Smooth muscle cell of the brain vasculature (primary cell): ENCODE data around the gene ELN.
"Not testable (repeated sequence)": the region's sequence is repeated elsewhere in the genome, so short reads cannot be mapped to it uniquely, and the experiment has no call there.

Experiments used
- DNase-seq: peaks from one replicate; pipeline ENCODE4 v3.0.0-alpha.2; 2012; ENCODE audit warnings: low read depth, low spot score

ELN gene

DNA sequence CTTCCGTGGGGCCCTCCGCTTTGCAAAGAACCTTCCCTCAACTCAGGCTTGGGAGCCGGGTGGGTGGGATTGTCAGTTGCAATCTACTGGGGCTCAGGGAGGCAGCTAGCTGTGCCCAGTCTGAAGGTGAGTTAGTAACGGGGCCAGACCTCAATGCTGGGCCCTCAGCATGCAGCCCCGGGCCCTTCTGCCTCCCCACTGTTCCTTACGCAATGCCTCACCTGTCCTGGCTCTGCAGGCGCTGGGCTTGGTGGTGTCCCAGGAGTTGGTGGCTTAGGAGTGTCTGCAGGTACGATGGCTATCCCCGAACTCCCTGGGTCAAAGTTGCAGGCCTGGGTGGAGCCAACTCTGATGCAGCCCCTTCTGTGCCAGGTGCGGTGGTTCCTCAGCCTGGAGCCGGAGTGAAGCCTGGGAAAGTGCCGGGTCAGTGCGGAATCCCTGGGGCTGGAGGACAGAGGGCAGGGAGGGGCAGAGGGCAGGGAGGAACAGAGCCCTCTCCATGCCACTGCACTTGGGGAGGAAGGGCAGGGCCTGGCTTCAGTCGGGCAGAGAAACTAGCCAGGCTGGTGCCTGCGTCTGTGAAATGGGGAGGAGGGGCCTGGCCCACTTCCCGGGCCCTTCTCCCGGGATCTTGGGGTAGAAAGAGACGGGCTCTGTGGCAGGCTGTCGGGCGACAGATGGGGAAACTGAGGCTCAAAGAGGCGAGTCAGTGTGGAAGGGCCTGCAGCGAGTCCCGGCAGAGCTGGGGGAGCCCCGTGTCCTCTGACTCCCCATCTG is 15.0 kb downstream of the ELN start:
- no peak for DNase-seq

DNA sequence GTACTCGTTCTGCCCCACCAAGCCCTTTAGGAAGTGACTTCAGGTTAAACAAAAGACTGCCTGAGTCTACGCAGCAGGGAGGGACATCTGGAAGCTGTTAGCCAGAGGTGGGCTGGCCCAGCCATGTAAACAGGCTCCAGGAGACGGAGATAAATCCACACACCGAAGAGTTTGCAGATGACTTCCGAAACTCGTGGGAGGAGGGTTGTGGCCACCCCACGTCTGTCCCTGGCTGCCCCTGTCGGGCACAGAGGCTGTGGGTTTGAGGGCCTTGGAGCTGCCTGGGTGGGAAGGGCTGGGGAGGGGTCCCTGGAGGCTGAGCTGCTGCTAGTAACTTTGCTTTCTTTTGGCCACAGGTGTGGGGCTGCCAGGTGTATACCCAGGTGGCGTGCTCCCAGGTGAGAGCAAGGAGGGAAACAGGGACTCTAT is 15.6 kb downstream of the ELN start:
- peak; percentile 74 for DNase-seq

DNA sequence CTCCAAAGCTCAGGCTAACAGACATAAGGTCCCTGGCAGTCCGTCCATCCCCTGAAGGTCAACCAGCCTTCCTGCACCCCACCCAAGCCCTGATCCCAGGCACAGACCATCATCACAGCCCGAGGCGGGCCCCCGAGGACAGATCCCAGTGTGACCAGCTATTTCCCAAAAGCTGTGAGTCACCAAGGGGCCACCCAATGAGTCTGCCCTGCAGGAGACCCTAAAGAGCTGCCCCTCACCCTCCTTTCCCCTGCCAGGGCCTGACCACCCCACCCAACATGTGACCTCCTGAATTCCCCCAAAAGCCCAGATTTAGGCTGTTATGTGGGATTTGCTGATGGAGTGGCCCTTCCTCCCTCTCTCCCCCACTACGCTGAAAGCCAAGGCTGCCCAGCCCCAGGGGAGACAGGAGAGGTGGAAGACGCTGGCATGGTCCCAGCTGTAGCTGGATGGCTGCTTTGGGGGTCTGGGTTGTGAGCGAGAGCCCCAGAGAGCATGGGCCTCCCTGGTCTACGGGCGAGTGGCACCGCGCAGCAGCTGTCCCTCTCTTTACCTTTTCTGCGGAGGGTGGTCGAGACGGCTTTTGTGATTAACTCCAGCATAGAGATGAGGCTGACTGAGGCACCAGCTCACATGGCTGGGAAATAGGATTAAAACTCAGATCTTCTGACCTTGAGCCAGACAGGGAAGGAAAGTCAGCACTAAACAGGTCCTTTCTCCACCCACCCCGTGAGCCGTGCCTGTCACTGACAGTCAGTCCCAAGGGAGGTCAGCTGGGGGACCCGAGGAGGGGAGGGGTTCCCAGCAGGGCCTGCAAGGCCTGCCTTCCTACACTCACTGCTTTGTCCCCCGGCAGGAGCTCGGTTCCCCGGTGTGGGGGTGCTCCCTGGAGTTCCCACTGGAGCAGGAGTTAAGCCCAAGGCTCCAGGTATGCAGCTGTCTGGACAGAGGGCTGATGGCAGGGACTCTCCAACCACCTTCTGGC is 16.7 kb downstream of the ELN start:
- DNase-seq, result no peak

GRCh38 chr7:74046581-74046980 is 18.6 kb downstream of the ELN start:
- DNase-seq, result not testable (repeated sequence)

DNA sequence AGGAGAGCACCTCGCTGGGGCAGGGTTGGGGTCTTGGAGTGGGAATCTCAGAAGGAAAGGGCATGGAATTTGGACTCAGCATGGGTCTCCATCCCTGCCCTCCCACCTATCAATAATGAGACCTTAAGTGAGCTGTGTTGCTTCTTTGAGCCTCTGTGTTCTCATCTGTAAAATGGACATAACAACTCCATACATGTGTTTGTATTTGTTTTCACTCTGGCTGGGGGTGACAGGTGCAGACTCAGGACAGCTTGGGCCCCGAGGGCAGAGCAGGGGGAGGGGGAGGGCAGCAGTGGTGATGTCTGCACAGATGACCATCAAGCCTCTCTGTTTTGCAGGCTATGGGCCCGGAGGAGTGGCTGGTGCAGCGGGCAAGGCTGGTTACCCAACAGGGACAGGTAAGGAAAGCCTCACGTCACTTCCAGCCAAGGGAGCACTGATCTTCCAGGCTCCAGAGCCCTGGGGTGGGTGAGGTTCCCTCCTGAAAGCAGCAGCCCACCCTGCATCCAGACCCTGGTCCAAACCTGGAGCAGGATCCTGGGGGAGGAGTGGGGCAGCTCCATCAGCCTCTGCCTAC is 19.9 kb downstream of the ELN start:
- DNase-seq, result no peak

DNA sequence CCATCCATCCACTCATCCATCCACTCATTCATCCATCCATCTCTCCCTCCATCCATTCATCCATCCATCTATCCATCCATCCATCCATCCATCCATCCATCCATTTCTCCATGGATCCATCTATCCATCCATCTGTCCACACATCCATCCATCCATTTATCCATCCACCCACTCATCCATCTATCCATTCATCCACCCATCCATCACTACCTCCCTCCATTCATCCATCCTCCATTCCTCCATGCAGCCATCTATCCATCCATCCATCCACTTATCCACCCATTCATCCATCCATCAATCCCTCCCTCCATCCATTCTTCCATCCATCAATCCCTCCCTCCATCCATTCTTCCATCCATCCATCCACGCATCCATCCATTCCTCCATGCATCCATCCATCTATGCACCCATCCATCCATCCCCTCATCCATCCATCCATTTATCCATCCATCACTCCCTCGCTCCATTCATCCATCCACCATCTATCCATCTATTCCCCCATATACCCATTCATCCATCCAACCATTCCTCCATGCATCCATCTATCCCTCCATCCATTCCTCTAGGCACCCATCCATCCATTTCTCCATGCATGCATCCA is 21.1 kb downstream of the ELN start:
- DNase-seq, result no peak

DNA sequence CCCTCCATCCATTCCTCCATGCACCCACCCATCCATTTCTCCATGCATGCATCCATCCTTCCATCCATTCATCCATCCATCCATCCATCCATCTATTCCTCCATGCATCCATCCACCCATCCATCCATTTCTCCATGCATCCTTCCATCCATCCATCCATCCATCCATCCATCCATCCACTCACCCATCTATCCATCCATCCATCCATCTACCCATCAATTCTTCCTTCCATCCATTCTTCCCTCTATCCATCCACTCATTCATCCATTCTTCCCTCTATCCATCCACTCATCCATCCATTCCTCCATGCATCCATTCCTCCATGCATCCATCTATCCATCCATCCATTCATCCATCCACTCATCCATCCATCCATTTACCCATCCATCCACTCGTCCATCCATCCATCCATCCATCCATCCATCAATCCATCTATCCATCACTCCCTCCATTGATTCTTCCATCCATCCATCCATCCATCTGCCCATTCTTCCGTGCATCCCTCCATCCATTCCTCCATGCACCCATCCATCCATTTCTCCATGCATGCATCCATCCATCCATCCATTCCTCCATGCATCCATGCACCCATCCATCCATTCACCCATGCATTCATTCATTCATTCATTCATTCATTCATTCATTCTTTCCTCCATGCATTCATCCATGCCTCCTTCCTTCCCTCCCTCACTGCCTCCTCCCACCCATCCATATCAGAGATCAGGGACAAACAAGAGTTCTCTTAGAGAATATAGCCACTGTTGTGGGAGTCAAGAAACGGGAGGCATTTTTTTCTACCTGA is 22.2 kb downstream of the ELN start:
- DNase-seq, result no peak

GRCh38 chr7:74051193-74051592 is 23.2 kb downstream of the ELN start:
- DNase-seq, result no peak

DNA sequence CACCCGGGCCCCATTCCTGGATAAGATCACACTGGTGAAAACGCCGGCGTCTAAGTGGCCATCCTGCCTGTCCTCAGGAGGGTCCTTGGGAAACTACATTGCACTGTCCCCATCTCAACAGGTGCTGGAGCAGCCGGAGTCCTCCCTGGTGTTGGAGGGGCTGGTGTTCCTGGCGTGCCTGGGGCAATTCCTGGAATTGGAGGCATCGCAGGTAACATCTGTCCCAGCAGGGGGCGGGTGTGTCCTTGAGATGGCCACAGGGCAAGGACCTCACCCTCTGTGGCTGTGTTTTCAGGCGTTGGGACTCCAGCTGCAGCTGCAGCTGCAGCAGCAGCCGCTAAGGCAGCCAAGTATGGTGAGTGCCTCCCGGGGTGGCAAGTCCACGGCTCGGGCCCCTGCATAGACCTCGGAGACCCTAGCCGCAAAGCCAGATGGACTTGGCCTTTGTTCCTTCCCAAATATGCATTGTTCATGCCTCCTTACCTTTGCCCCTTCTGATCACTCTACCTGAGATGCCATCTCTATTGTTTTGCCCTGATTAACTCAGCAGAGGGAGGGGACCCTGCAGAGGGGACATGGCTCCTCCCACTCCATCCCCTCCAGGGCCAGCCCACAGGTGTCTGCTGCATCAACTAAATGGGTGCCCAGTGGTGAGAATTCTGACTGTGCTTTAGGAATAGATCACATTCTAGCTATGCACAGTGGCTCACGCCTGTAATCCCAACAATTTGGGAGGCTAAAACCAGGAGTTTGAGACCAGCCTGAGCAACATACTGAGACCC is 23.8 kb downstream of the ELN start:
- no peak for DNase-seq

GRCh38 chr7:74052628-74053027 is 24.7 kb downstream of the ELN start:
- no peak for DNase-seq

- no peak for DNase-seq
Observed at GRCh38 chr7:74053589-74054186, 25.7 kb downstream of the ELN start.

DNA sequence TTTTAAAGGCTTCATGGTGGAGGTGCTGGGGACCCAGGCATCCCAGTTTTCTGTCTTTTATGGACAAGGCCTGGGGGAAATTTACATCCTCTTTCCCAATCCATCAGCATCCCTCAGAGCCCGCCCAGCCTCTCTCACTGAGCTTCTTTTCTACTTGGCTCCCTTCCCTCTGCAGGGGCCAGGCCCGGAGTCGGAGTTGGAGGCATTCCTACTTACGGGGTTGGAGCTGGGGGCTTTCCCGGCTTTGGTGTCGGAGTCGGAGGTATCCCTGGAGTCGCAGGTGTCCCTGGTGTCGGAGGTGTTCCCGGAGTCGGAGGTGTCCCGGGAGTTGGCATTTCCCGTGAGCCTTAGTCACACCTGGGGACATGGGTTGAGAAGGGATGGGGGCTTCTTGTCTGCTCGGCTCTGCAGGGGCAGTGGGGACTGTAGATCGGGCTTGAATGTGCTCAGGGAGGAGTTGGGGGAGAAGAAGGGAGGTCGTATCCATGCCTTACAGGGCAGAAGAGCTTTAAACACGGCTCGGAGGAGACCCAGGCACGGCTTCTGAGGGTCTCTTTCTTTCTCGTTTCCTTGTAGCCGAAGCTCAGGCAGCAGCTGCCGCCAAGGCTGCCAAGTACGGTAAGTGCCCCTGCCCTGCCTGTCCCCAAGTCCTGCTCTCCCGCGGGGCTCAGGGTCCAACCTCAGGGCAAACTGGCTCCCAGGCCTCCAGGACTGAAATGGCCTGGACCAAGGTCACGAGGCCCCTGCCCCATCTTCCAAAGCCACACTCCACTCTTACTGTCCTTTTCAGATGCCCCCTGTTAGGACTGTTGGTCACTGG is 28.3 kb downstream of the ELN start:
- DNase-seq, result no peak

GRCh38 chr7:74057216-74057925 is 29.4 kb downstream of the ELN start:
- no peak for DNase-seq

DNA sequence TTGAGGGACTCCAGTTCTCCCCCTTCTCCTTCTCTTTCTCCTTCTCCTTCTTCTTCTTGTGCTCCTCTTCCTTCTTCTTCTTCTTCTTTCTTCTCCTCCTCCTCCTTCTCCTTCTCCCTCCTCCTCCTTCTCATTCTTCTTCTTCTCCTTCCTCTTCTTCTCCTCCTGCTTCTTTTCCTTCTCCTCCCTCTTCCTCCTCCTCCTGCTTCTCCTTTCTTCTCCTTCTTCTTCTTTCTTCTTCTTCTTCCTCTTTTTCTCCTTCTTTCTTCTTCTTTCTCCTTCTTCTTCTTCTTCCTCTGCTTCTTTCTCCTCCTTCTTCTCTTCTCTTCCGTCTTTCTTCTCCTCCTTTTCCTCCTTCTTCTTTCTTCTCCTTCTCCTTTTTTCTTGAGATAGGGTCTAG is 30.0 kb downstream of the ELN start:
- DNase-seq, result no peak

- DNase-seq, result no peak
Observed at GRCh38 chr7:74058486-74058885, 30.5 kb downstream of the ELN start.

GRCh38 chr7:74059037-74059436 is 31.1 kb downstream of the ELN start:
- no peak for DNase-seq

DNA sequence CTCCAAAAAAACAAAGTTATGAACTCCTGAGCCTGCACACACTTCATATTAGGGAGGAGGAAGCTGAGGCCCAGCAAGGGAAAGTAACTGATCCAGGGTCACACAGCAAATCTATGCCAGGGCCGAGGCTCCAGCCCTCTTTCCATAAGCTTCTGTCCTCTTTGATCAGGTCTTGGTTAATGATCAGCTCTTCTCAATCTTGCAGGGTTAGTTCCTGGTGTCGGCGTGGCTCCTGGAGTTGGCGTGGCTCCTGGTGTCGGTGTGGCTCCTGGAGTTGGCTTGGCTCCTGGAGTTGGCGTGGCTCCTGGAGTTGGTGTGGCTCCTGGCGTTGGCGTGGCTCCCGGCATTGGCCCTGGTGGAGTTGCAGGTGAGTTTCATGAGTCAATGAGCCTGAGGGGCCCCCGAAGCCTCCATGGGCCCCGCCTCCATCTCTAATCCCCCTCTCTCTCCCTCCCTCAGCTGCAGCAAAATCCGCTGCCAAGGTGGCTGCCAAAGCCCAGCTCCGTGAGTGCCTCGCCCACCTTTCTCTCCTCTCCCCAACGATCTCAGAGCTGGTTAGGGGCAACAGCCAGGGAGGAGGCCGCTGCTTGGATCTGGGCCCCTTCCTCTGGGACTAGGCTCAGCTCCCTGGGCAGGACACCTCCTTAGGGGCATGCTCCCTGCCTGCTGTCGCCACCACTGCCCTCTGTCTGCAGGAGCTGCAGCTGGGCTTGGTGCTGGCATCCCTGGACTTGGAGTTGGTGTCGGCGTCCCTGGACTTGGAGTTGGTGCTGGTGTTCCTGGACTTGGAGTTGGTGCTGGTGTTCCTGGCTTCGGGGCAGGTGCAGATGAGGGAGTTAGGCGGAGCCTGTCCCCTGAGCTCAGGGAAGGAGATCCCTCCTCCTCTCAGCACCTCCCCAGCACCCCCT is 32.0 kb downstream of the ELN start:
- DNase-seq, result no peak
